ENCODE measurements around the gene ENPP3. TPM values are rescaled to one million over a fixed set of nuclear protein-coding genes. Genes with fewer than 3 reads are reported as not detected.

The ENPP3 gene
- total and polyA plus RNA-seq, 2 experiments from 2014 or later, result 0.98 to 2.7 TPM

DNA sequence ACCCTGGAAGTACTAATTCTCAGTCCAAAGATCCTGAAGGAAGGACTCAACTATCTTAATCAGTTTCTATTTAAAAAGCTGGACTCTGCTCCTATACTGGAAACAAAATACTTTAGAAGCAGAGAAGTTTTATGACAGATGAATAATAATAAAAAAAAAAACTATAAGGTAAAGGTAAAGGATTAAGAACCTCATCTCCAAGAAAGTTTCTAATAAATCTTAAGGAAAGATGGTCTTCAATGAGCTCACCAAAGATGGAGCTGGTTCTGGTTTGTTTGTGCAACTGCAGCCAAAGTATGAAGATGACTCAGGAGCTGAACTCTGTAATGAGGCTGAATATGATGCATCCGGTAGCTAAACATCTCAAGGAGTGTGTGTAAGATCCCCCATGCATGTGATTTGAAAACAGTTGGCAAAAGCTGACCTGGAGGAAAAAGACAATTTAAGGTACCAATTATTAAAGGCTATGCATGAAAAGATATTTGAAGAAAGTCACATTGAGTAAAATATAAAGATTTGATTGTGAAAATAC, 34.3 kb upstream of the ENPP3 start:
- Histone ChIP-seq H3K79me2 (no peaks in the 10 kb centered on the region), H3K27me3 (no peaks in the 10 kb centered on the region), H2AFZ (no peak overlapping the region), H3K9me2 (replicated peaks; ENCODE audit: insufficient read depth) (no peaks in the 10 kb centered on the region), H3K4me3 (no peak overlapping the region), H3K4me1 (ENCODE audit: insufficient read depth) (no peaks in the 10 kb centered on the region), H3K9me3 (ENCODE audit: low read depth) (no peaks in the 10 kb centered on the region), H3K36me3 (replicated peaks; ENCODE audit: insufficient read depth, low read depth) (no peaks in the 10 kb centered on the region), H3K27ac (no peak overlapping the region), H4K20me1 (ENCODE audit: insufficient read depth, poor library complexity, severe bottlenecking) (no peaks in the 10 kb centered on the region), H3K4me2 (no peak overlapping the region)
- TF ChIP-seq EZH2 (IDR thresholded peaks at IDR 0.05; ENCODE audit: borderline replicate concordance), result no peak
- TF ChIP-seq, protein P1, sequence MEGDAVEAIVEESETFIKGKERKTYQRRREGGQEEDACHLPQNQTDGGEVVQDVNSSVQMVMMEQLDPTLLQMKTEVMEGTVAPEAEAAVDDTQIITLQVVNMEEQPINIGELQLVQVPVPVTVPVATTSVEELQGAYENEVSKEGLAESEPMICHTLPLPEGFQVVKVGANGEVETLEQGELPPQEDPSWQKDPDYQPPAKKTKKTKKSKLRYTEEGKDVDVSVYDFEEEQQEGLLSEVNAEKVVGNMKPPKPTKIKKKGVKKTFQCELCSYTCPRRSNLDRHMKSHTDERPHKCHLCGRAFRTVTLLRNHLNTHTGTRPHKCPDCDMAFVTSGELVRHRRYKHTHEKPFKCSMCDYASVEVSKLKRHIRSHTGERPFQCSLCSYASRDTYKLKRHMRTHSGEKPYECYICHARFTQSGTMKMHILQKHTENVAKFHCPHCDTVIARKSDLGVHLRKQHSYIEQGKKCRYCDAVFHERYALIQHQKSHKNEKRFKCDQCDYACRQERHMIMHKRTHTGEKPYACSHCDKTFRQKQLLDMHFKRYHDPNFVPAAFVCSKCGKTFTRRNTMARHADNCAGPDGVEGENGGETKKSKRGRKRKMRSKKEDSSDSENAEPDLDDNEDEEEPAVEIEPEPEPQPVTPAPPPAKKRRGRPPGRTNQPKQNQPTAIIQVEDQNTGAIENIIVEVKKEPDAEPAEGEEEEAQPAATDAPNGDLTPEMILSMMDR (IDR thresholded peaks at IDR 0.05; ENCODE audit: poor library complexity), result no peak
- 84% methylated on average over 1 of the region's 1 CpG for WGBS (ENCODE audit: low lambda C conversion rate, missing lambda C conversion rate)
- DNase-seq (ENCODE audit: low spot score), result peak; percentile 32

DNA sequence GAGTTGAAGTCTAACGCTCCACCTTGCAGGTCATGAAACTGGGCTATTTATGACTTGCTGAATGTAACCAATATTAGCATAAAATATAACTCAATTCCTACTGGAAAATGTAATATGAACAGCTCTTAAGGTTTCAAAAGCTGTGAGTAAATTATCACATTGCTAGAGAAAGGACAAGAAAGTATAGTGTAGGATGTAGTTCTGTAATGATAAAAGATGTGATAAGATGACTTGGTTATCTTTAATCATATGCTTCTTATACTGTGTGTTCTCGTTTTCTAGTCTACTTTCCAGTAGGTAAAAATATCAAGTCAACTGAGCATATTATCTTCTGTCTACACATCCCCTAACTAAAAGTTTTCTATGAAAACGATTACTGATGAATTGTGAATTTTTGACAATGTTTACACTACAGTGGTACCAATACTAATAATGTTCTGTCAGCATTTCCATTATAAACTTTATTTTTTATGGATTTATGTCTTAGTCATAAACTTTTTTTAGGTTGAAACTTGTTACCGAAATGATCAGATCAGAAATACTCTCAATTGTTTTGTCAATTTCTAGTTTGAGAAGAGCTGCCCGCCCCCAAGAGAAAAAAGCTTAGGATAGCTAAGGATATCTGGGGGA, 23.7 kb upstream of the ENPP3 start:
- Histone ChIP-seq H3K36me3 (replicated peaks; ENCODE audit: insufficient read depth, low read depth) (no peaks in the 10 kb centered on the region), H3K4me3 (no peak overlapping the region), H3K4me2 (no peak overlapping the region), H3K79me2 (no peaks in the 10 kb centered on the region), H4K20me1 (ENCODE audit: insufficient read depth, poor library complexity, severe bottlenecking) (no peaks in the 10 kb centered on the region), H3K9me3 (ENCODE audit: low read depth) (no peaks in the 10 kb centered on the region), H3K9me2 (replicated peaks; ENCODE audit: insufficient read depth) (no peaks in the 10 kb centered on the region), H3K27ac (no peak overlapping the region), H3K27me3 (no peaks in the 10 kb centered on the region), H3K4me1 (ENCODE audit: insufficient read depth) (no peaks in the 10 kb centered on the region), H2AFZ (no peak overlapping the region)
- TF ChIP-seq EZH2phosphoT487 (IDR thresholded peaks at IDR 0.05; ENCODE audit: low read depth, severe bottlenecking, unreplicated experiment), result no peak
- TF ChIP-seq, protein P1 (IDR thresholded peaks at IDR 0.05; ENCODE audit: poor library complexity), result no peak
- no peak for TF ChIP-seq EZH2 (IDR thresholded peaks at IDR 0.05; ENCODE audit: borderline replicate concordance)
- DNase-seq (ENCODE audit: low spot score), result no peak
- WGBS (ENCODE audit: low lambda C conversion rate, missing lambda C conversion rate), result 91% methylated on average over 5 of the region's 5 CpGs

DNA sequence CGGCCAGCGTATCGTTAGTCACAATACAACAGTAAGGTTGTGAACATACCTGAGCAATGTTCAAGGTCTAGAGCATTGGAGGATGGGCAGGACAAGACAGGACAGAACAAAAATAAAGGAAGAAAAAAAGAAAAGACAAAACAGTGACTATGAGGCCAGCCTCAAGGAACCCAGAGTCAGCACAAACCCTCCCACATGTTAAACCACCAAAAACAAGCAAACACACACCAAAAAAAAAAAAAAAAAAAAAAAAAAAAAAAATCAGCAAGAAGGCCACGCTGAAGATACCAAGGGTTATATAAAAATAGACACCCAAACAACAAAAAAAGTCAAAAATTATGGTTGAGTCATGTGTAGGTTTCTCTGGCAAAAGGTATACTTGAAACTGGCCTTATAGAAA, 21.8 kb upstream of the ENPP3 start:
- Histone ChIP-seq H4K20me1 (ENCODE audit: insufficient read depth, poor library complexity, severe bottlenecking) (no peaks in the 10 kb centered on the region), H3K4me2 (no peak overlapping the region), H3K27ac (no peak overlapping the region), H2AFZ (no peak overlapping the region), H3K27me3 (no peaks in the 10 kb centered on the region), H3K79me2 (no peaks in the 10 kb centered on the region), H3K9me2 (replicated peaks; ENCODE audit: insufficient read depth) (no peaks in the 10 kb centered on the region), H3K4me3 (no peak overlapping the region), H3K4me1 (ENCODE audit: insufficient read depth) (no peaks in the 10 kb centered on the region), H3K9me3 (ENCODE audit: low read depth) (no peaks in the 10 kb centered on the region), H3K36me3 (replicated peaks; ENCODE audit: insufficient read depth, low read depth) (no peaks in the 10 kb centered on the region)
- WGBS (ENCODE audit: low lambda C conversion rate, missing lambda C conversion rate), result 100% methylated on average over 4 of the region's 4 CpGs
- TF ChIP-seq EZH2phosphoT487 (IDR thresholded peaks at IDR 0.05; ENCODE audit: low read depth, severe bottlenecking, unreplicated experiment) (no peak), EZH2 (IDR thresholded peaks at IDR 0.05; ENCODE audit: borderline replicate concordance) (no peak)
- TF ChIP-seq, protein P1 (IDR thresholded peaks at IDR 0.05; ENCODE audit: poor library complexity), result no peak
- no peak for DNase-seq (ENCODE audit: low spot score)

Measured in hepatocyte (in vitro differentiated cells).